Ascending aorta (tissue), 2 donors: ENCODE measurements around the gene FAXC. TPM values are rescaled to one million over a fixed set of nuclear protein-coding genes. Genes with fewer than 3 reads are reported as not detected.

Experiments used
- DNase-seq, 2 donors: peaks; one replicate each; pipeline ENCODE4 v3.0.0-alpha.2; 2019; ENCODE audit warnings: low spot score in 2 of 2
- H3K27ac ChIP-seq, 2 donors: fragments of 200-600 bp; sonication (generic); one replicate each; pipeline ENCODE4 v1.5.1; 2016 to 2017; ENCODE audit warnings: mild to moderate bottlenecking in 1 of 2
- H3K27me3 ChIP-seq: fragments of 200-600 bp; sonication (generic); one replicate; pipeline ENCODE4 v1.5.1; 2017
- H3K36me3 ChIP-seq, 2 donors: fragments of 200-600 bp; sonication (generic); one replicate each; pipeline ENCODE4 v1.5.1; 2016
- H3K4me1 ChIP-seq, 2 donors: fragments of 200-600 bp; sonication (generic); one replicate each; pipeline ENCODE4 v1.5.1; 2016 to 2017; ENCODE audit warnings: mild to moderate bottlenecking in 1 of 2
- H3K4me3 ChIP-seq, 2 donors: fragments of 200-600 bp; sonication (generic); one replicate each; pipeline ENCODE4 v1.5.1; 2016 to 2017; ENCODE audit warnings: mild to moderate bottlenecking in 1 of 2
- H3K9me3 ChIP-seq, 2 donors: fragments of 200-600 bp; sonication (generic); one replicate each; pipeline ENCODE4 v1.5.1; 2016
- CTCF ChIP-seq, 3 experiments: fragments of 200-600 bp in 2 of 3; fragments of 450-650 bp in 1 of 3; sonication (generic) in 2 of 3; IDR thresholded peaks; one replicate each; pipeline ENCODE4 v1.5.1; 2016 to 2019; ENCODE audit warnings: antibody characterized with exemption in 3 of 3, mild to moderate bottlenecking in 1 of 3, moderate library complexity in 1 of 3
- intact Hi-C: fragments of 100-400 bp; cut with DNase I; formaldehyde crosslinking; loops from one replicate; pipeline ENCODE4 v1.15.1; 2023
- total RNA-seq: library from RNA; depleted of rRNA; stranded (reverse); fragments of >200 nt; gene quantifications from one replicate; pipeline ENCODE4 v1.1.0, GENCODE V29; 2016

FAXC gene
- total RNA-seq, 1 donor from 2014 or later = not detected

- Histone ChIP-seq H3K4me1 (no peaks in the 10 kb centered on the region), H3K27me3 (no peaks in the 10 kb centered on the region), H3K27ac (no peak overlapping the region), H3K4me3 (no peak overlapping the region), H3K36me3 (no peaks in the 10 kb centered on the region), H3K9me3 (no peaks in the 10 kb centered on the region)
- no peak for TF ChIP-seq CTCF (IDR thresholded peaks at IDR 0.05)
- intact Hi-C loops = no loop called here
- no peak for DNase-seq
These were observed 40.7 kb downstream of the FAXC start for GRCh38 chr6:99308788-99309187.

- no peak for DNase-seq
- no peak for TF ChIP-seq CTCF (IDR thresholded peaks at IDR 0.05)
- no peak overlapping the region for H3K27ac ChIP-seq
- intact Hi-C loops = no loop called here
- H3K9me3 ChIP-seq = no peaks in the 10 kb centered on the region
- H3K36me3 ChIP-seq = no peaks in the 10 kb centered on the region
- H3K4me3 ChIP-seq = no peak overlapping the region
- H3K27me3 ChIP-seq = no peaks in the 10 kb centered on the region
- no peaks in the 10 kb centered on the region for H3K4me1 ChIP-seq
These were observed 42.1 kb downstream of the FAXC start for GRCh38 chr6:99307295-99307907.

- TF ChIP-seq CTCF (IDR thresholded peaks at IDR 0.05) = no peak
- Histone ChIP-seq H3K4me1 (no peaks in the 10 kb centered on the region), H3K36me3 (no peaks in the 10 kb centered on the region), H3K9me3 (no peaks in the 10 kb centered on the region), H3K27ac (no peak overlapping the region), H3K4me3 (no peak overlapping the region), H3K27me3 (no peaks in the 10 kb centered on the region)
- intact Hi-C loops = no loop called here
- no peak for DNase-seq
These were observed 43.1 kb downstream of the FAXC start for GRCh38 chr6:99306341-99306740.

GRCh38 chr6:99305021-99305554 lies 44.4 kb downstream of the FAXC start:
- H3K27ac ChIP-seq = no peak overlapping the region
- H3K9me3 ChIP-seq = no peaks in the 10 kb centered on the region
- H3K4me1 ChIP-seq = no peaks in the 10 kb centered on the region
- no peaks in the 10 kb centered on the region for H3K36me3 ChIP-seq
- no peak overlapping the region for H3K4me3 ChIP-seq
- no peaks in the 10 kb centered on the region for H3K27me3 ChIP-seq
- intact Hi-C loops = no loop called here
- DNase-seq = no peak
- TF ChIP-seq CTCF (IDR thresholded peaks at IDR 0.05) = no peak

- Histone ChIP-seq H3K9me3 (no peaks in the 10 kb centered on the region), H3K4me3 (no peak overlapping the region), H3K36me3 (no peaks in the 10 kb centered on the region), H3K4me1 (no peaks in the 10 kb centered on the region), H3K27ac (no peak overlapping the region), H3K27me3 (no peaks in the 10 kb centered on the region)
- intact Hi-C loops = no loop called here
- DNase-seq = no peak
- TF ChIP-seq CTCF (IDR thresholded peaks at IDR 0.05) = no peak
These were observed 52.1 kb downstream of the FAXC start for GRCh38 chr6:99297415-99297814.

GRCh38 chr6:99297006-99297405 lies 52.5 kb downstream of the FAXC start:
- no peak overlapping the region for H3K27ac ChIP-seq
- H3K36me3 ChIP-seq = no peaks in the 10 kb centered on the region
- DNase-seq = no peak
- TF ChIP-seq CTCF (IDR thresholded peaks at IDR 0.05) = no peak
- no peaks in the 10 kb centered on the region for H3K4me1 ChIP-seq
- no peaks in the 10 kb centered on the region for H3K27me3 ChIP-seq
- H3K4me3 ChIP-seq = no peak overlapping the region
- intact Hi-C loops = no loop called here
- no peaks in the 10 kb centered on the region for H3K9me3 ChIP-seq
